Left ventricle myocardium inferior (tissue), 1 donor: ENCODE results near the gene TNS2. TPM values are rescaled to one million over a fixed set of nuclear protein-coding genes. Genes with fewer than 3 reads are reported as not detected.

Experiments used
- DNase-seq: peaks from one replicate; pipeline ENCODE4 v3.0.0-alpha.2; 2020
- H3K27ac ChIP-seq: fragments of 200-600 bp; replicated peaks from 2 replicates; pipeline ENCODE4 v1.8.0; 2021
- H3K27me3 ChIP-seq: fragments of 200-600 bp; 2 replicates; pipeline ENCODE4 v1.8.0; 2021; ENCODE audit warnings: low read depth
- H3K36me3 ChIP-seq: fragments of 200-600 bp; 2 replicates; pipeline ENCODE4 v1.8.0; 2021
- H3K4me1 ChIP-seq: fragments of 200-600 bp; 2 replicates; pipeline ENCODE4 v1.8.0; 2021
- H3K4me3 ChIP-seq: fragments of 200-600 bp; 2 replicates; pipeline ENCODE4 v1.8.0; 2021; ENCODE audit warnings: mild to moderate bottlenecking, moderate library complexity
- H3K9me3 ChIP-seq: fragments of 200-600 bp; replicated peaks from 2 replicates; pipeline ENCODE4 v1.8.0; 2021
- intact Hi-C: fragments of 100-400 bp; cut with micrococcal nuclease; formaldehyde crosslinking; loops from one replicate; pipeline ENCODE4 v1.11.0; 2022
- total RNA-seq: library from RNA; stranded (reverse); fragmentation: NEBNext Ultra II Directional; extraction: Animal tissue kit (Norgen Biotek cat#: 25700); gene quantifications from one replicate; pipeline ENCODE4 v1.2.1, GENCODE V29; 2021
- TF ChIP-seq, protein P1 (sequence below): fragments of 200-600 bp; IDR thresholded peaks from 2 replicates; pipeline ENCODE4 v1.8.0; 2021; ENCODE audit warnings: antibody characterized with exemption, mild to moderate bottlenecking, borderline replicate concordance
- donor health status: DM: no; HTN: yes; CAD: no; lungs with severe emphysema.

TNS2 gene
- total RNA-seq, 1 donor from 2014 or later: 109 TPM

DNA sequence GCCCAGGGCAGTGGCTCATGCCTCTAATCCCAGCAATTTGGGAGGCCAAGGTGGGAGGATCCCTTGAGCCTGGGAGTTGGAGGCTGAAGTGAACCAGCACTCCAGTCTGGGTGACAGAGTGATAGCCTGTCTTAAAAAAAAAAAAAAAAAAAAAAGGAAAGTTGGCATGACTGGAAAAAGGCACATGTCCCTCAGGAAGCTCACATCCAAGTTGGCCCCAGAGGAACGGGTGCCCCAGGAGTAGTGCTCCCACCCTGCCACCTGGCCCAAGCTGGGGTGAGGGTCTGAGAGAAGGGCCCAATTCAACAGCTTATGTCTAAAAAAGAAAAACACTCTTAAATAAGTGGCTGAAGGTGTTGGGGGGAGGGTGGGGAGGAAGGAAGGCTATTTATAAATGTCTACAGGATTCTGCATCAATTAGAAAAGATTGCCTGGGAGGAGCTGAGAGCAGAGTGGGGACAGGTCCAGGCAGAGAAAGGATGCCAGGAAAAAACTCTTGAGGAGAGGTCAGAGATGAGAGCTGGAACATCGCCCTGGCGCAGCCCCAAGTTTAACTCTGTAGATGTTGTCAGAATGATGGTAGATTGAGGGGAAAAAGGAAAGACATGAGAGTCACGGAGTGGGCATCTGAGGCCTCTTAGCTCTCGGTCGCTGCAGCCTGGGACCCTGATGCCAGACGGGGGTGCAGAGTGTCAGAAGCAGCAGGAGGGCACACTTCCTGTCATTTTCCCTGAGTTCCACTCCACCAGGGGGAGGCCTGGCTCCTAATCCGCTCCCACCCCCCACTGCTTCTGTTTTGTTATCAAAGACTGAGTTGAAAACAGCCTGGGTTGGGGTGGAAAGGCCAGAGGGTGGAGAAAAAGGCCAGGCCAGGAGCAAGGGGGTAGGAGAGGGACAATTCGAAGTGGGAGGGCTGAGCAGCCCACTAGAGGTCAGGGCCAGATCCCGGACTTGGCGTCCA lies 22.0 kb downstream of the TNS2 start:
- no peaks in the 10 kb centered on the region for H3K9me3 ChIP-seq
- H3K27ac ChIP-seq: peak overlapping the region; percentile 100
- intact Hi-C loops: no loop called here
- DNase-seq: peak; percentile 87
- H3K27me3 ChIP-seq: no peaks in the 10 kb centered on the region
- peaks cover 33% of the 10 kb centered on the region for H3K36me3 ChIP-seq
- TF ChIP-seq, protein P1, sequence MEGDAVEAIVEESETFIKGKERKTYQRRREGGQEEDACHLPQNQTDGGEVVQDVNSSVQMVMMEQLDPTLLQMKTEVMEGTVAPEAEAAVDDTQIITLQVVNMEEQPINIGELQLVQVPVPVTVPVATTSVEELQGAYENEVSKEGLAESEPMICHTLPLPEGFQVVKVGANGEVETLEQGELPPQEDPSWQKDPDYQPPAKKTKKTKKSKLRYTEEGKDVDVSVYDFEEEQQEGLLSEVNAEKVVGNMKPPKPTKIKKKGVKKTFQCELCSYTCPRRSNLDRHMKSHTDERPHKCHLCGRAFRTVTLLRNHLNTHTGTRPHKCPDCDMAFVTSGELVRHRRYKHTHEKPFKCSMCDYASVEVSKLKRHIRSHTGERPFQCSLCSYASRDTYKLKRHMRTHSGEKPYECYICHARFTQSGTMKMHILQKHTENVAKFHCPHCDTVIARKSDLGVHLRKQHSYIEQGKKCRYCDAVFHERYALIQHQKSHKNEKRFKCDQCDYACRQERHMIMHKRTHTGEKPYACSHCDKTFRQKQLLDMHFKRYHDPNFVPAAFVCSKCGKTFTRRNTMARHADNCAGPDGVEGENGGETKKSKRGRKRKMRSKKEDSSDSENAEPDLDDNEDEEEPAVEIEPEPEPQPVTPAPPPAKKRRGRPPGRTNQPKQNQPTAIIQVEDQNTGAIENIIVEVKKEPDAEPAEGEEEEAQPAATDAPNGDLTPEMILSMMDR: peak; percentile 37
- H3K4me3 ChIP-seq: peak overlapping the region; percentile 38
- H3K4me1 ChIP-seq: peaks cover 82% of the 10 kb centered on the region

DNA sequence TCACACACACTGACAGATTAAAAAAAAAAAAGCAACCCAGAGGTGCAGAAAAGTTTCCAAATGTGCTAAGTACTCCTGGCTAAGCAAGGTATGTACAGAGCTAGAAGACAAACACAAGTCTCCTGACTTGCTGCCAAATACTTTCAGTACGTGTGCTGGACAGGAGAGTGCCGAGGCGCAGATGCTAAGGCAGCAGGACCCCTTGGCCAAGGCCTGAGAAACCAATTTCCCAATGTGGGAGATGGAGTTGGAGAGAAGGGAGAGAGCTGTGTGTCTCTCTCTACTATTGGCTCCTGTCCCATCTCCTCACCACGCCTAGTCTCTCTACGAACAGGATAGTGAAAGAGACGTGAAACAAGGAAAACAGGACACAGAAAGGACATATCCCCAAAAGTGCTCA lies 24.0 kb downstream of the TNS2 start:
- Histone ChIP-seq H3K27me3 (no peaks in the 10 kb centered on the region), H3K27ac (peak overlapping the region; percentile 100), H3K4me3 (no peak overlapping the region), H3K4me1 (peaks cover 80% of the 10 kb centered on the region), H3K36me3 (peaks cover 30% of the 10 kb centered on the region), H3K9me3 (no peaks in the 10 kb centered on the region)
- TF ChIP-seq, protein P1: no peak
- intact Hi-C loops: no loop called here
- DNase-seq: no peak

DNA sequence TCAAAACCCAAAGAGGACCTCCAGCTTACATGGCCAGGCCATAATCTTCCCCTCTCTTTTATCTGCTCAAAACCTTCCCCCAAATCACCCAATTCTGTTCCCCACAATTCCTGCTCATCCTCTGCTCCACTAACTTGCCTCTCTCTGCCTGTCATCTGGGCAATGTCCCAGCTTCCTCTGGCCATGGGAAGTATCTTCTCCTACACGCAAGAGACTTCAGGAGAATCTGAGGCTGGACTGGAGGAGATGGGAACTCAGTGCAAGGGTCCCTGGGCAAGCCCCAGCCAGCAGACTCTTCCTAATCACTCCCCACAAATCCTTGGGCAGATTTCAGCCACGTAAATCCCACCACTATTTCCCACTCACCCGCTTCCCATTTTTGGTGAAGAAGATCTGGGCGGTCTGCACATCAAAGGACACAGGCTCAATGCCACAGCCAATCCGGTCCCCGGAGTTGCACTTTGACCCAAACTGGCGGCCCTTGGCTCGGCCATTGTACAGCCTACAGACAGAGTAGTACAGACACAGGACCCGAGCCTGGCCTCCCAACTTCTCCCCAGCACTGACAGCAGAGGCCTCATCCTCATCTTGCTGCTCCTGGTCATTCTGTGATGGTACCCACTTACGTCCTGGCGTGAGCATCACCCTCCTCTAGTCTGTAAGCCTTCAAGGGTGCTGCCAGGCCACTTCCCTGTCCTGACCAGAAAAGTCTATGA lies 24.6 kb downstream of the TNS2 start:
- H3K36me3 ChIP-seq: peaks cover 30% of the 10 kb centered on the region
- no peak overlapping the region for H3K4me3 ChIP-seq
- peaks cover 77% of the 10 kb centered on the region for H3K4me1 ChIP-seq

DNA sequence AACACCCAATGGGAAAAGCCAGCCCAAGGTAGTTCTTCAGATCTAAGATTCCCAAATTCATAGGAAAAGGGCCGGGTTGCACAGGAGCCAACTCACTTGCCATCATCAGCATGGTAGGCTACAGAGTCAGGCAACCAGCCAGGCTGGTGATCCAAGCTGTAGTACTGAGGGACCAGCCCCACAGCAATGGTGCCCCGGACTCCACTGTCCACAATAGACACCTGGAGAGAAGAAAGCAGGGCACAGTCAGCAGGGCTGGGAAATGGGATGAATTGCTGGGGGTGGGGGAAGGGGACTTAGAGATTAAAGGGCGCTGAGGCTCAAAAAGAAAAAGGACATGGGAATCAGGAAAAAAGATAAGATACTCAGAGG lies 25.1 kb downstream of the TNS2 start:
- TF ChIP-seq, protein P1: no peak
- Histone ChIP-seq H3K9me3 (no peaks in the 10 kb centered on the region), H3K36me3 (peaks cover 30% of the 10 kb centered on the region), H3K27ac (peak overlapping the region; percentile 100), H3K27me3 (no peaks in the 10 kb centered on the region), H3K4me1 (peaks cover 77% of the 10 kb centered on the region), H3K4me3 (no peak overlapping the region)
- intact Hi-C loops: no loop called here
- DNase-seq: no peak

More for the DNA sequence above, 24.6 kb downstream of the TNS2 start:
- intact Hi-C loops: no loop called here
- Histone ChIP-seq H3K9me3 (no peaks in the 10 kb centered on the region), H3K27me3 (no peaks in the 10 kb centered on the region), H3K27ac (peak overlapping the region; percentile 100)
- DNase-seq: no peak
- TF ChIP-seq, protein P1: no peak

DNA sequence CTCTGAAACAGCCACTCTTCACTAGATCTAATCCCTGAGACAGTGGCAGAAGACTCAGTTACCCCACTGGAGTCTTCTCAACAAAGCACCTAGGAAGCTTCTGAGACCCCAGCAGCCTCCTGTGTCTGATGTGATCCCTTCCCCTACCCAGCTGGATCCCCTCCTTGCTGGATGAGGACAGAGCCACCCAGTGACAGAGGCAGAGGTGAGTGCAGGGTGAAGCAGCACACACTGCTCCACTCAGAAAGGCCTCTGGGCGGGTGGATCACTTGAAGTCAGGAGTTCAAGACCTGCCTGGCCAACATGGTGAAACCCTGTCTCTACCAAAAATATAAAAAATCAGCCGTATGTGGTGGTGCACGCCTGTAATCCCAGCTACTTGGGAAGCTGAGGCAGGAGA lies 26.6 kb downstream of the TNS2 start:
- H3K36me3 ChIP-seq: peaks cover 30% of the 10 kb centered on the region
- peaks cover 69% of the 10 kb centered on the region for H3K4me1 ChIP-seq
- H3K9me3 ChIP-seq: no peaks in the 10 kb centered on the region
- intact Hi-C loops: no loop called here
- no peak overlapping the region for H3K27ac ChIP-seq
- H3K4me3 ChIP-seq: no peak overlapping the region
- TF ChIP-seq, protein P1: no peak
- no peaks in the 10 kb centered on the region for H3K27me3 ChIP-seq
- DNase-seq: no peak
